Neuronal stem cell (in vitro differentiated cells): ENCODE results near the gene MARCHF3.
"Not testable (repeated sequence)": the region's sequence is repeated elsewhere in the genome, so short reads cannot be mapped to it uniquely, and the experiment has no call there.

Experiments
- DNase-seq: peaks from one replicate; pipeline ENCODE4 v3.0.0-alpha.2; 2013; ENCODE audit warnings: low spot score
- H2AFZ ChIP-seq: one replicate; pipeline ENCODE4 v1.6.1; 2013; ENCODE audit warnings: mild to moderate bottlenecking, low read length, inconsistent platforms
- H2AK5ac ChIP-seq: 2 replicates; pipeline ENCODE4 v1.6.1; 2013; ENCODE audit warnings: low read depth, mild to moderate bottlenecking, inconsistent platforms, low read length, moderate library complexity, mixed read lengths
- H2BK120ac ChIP-seq: 2 replicates; pipeline ENCODE4 v1.6.1; 2013; ENCODE audit warnings: low read depth, mild to moderate bottlenecking, inconsistent platforms, low read length, moderate library complexity, mixed read lengths
- H2BK12ac ChIP-seq: one replicate; pipeline ENCODE4 v1.6.1; 2013; ENCODE audit warnings: low read length, inconsistent platforms
- H2BK15ac ChIP-seq: 2 replicates; pipeline ENCODE4 v1.6.1; 2013; ENCODE audit warnings: mild to moderate bottlenecking, low read length, inconsistent platforms, mixed read lengths
- H2BK5ac ChIP-seq: one replicate; pipeline ENCODE4 v1.6.1; 2013; ENCODE audit warnings: inconsistent platforms, mild to moderate bottlenecking, low read length, moderate library complexity
- H3K14ac ChIP-seq: one replicate; pipeline ENCODE4 v1.6.1; 2013; ENCODE audit warnings: low read length, inconsistent platforms
- H3K18ac ChIP-seq: 2 replicates; pipeline ENCODE4 v1.6.1; 2013; ENCODE audit warnings: low read length, inconsistent platforms
- H3K23ac ChIP-seq: 2 replicates; pipeline ENCODE4 v1.6.1; 2013; ENCODE audit warnings: low read depth, mild to moderate bottlenecking, mixed read lengths, low read length, inconsistent platforms; ENCODE audit not compliant: poor library complexity
- H3K27ac ChIP-seq: replicated peaks from 3 replicates; pipeline ENCODE4 v1.5.1; 2013; ENCODE audit warnings: low read length, inconsistent platforms
- H3K27me3 ChIP-seq, 3 experiments: 2 replicates each; pipeline ENCODE4 v1.6.1; 2013; ENCODE audit warnings: low read length in 3 of 3, mild to moderate bottlenecking in 2 of 3, inconsistent platforms in 1 of 3, low read depth in 1 of 3, mixed read lengths in 1 of 3, moderate library complexity in 1 of 3; ENCODE audit not compliant: control insufficient read depth in 3 of 3, insufficient read depth in 3 of 3
- H3K36me3 ChIP-seq, 2 donors: replicated peaks in 1 of 2; 2 replicates each; pipeline ENCODE4 v1.6.1; 2013; ENCODE audit warnings: low read length in 2 of 2; ENCODE audit not compliant: control insufficient read depth in 2 of 2, insufficient read depth in 2 of 2
- H3K4ac ChIP-seq: 2 replicates; pipeline ENCODE4 v1.6.1; 2013; ENCODE audit warnings: inconsistent platforms, mild to moderate bottlenecking, low read length, moderate library complexity
- H3K4me1 ChIP-seq, 2 donors: 1 replicate in 1 of 2; 2 replicates in 1 of 2; pipeline ENCODE4 v1.6.1; 2013; ENCODE audit warnings: low read length in 2 of 2, low read depth in 1 of 2; ENCODE audit not compliant: control insufficient read depth in 2 of 2, insufficient read depth in 1 of 2
- H3K4me2 ChIP-seq: one replicate; pipeline ENCODE4 v1.6.1; 2013; ENCODE audit warnings: mild to moderate bottlenecking, low read length, inconsistent platforms; ENCODE audit not compliant: insufficient read depth, poor library complexity, severe bottlenecking
- H3K4me3 ChIP-seq, 2 donors: 2 replicates each; pipeline ENCODE4 v1.5.1; 2013; ENCODE audit warnings: low read length in 2 of 2, mild to moderate bottlenecking in 2 of 2, inconsistent platforms in 1 of 2, moderate library complexity in 1 of 2
- H3K79me1 ChIP-seq: one replicate; pipeline ENCODE4 v1.6.1; 2013; ENCODE audit warnings: low read depth, mild to moderate bottlenecking, inconsistent platforms, low read length, moderate library complexity
- H3K9ac ChIP-seq: one replicate; pipeline ENCODE4 v1.6.1; 2013; ENCODE audit warnings: mild to moderate bottlenecking, low read depth, low read length, inconsistent platforms; ENCODE audit not compliant: poor library complexity
- H3K9me3 ChIP-seq, 2 donors: replicated peaks in 1 of 2; 2 replicates each; pipeline versions ENCODE3 to v1.6.1; 2013; ENCODE audit warnings: low read length in 2 of 2, mild to moderate bottlenecking in 2 of 2, inconsistent platforms in 1 of 2, low read depth in 1 of 2, mixed read lengths in 1 of 2, moderate library complexity in 1 of 2; ENCODE audit not compliant: control insufficient read depth in 2 of 2, insufficient read depth in 1 of 2
- H4K8ac ChIP-seq: one replicate; pipeline ENCODE4 v1.6.1; 2013; ENCODE audit warnings: low read depth, mild to moderate bottlenecking, inconsistent platforms, low read length, moderate library complexity
- H4K91ac ChIP-seq: one replicate; pipeline ENCODE4 v1.6.1; 2013; ENCODE audit warnings: low read length, low read depth, mild to moderate bottlenecking, inconsistent platforms; ENCODE audit not compliant: poor library complexity
- WGBS, 2 donors: extraction: QIAGEN DNeasy Blood & Tissue Kit; methylation state at CpG; one replicate each; pipeline ENCODE4 v1.1.7; 2013; ENCODE audit warnings: missing lambda C conversion rate in 2 of 2, mixed read lengths in 1 of 2; ENCODE audit not compliant: insufficient read length in 2 of 2, insufficient replicate concordance in 1 of 2; ENCODE audit errors: extremely low coverage in 2 of 2; 5-methylcytosine and 5-hydroxymethylcytosine counted together

Gene MARCHF3

GRCh38 chr5:126911986-126912385 is 118.4 kb downstream of the MARCHF3 start:
- no peak overlapping the region for H2AFZ ChIP-seq

GRCh38 chr5:126909856-126910255 is 120.5 kb downstream of the MARCHF3 start:
- Histone ChIP-seq H3K4me2 (no peak overlapping the region), H2BK15ac (no peak overlapping the region), H3K4ac (no peak overlapping the region), H3K27me3 (no peaks in the 10 kb centered on the region), H2AFZ (no peak overlapping the region), H3K14ac (no peak overlapping the region), H2AK5ac (no peak overlapping the region), H4K8ac (no peak overlapping the region), H2BK120ac (no peak overlapping the region), H2BK12ac (no peak overlapping the region), H3K4me1 (no peaks in the 10 kb centered on the region), H3K27ac (no peak overlapping the region), H3K9me3 (peaks cover 0 to 9% of the 10 kb centered on the region in 2 donors), H3K9ac (no peak overlapping the region), H4K91ac (no peak overlapping the region), H3K4me3 (no peak overlapping the region), H3K79me1 (no peaks in the 10 kb centered on the region), H3K23ac (no peak overlapping the region), H3K36me3 (peaks cover 0 to 5% of the 10 kb centered on the region in 2 donors), H2BK5ac (no peak overlapping the region), H3K18ac (no peak overlapping the region)
- WGBS, 2 donors = no CpG with 5 or more reads among the region's 2 CpGs
- no peak for DNase-seq

More at GRCh38 chr5:126911986-126912385, 118.4 kb downstream of the MARCHF3 start:
- H3K9ac ChIP-seq = no peak overlapping the region
- no peak overlapping the region for H3K18ac ChIP-seq
- H2BK120ac ChIP-seq = no peak overlapping the region
- no peak overlapping the region for H2BK5ac ChIP-seq
- H4K91ac ChIP-seq = no peak overlapping the region
- no peak overlapping the region for H2AK5ac ChIP-seq
- H3K36me3 ChIP-seq = peaks cover 0 to 5% of the 10 kb centered on the region in 2 donors
- no peaks in the 10 kb centered on the region for H3K79me1 ChIP-seq
- H3K4me1 ChIP-seq = no peaks in the 10 kb centered on the region
- H3K4ac ChIP-seq = no peak overlapping the region
- H3K27me3 ChIP-seq = no peaks in the 10 kb centered on the region
- no peak overlapping the region for H3K14ac ChIP-seq
- no peak overlapping the region for H3K4me2 ChIP-seq
- no peak overlapping the region for H2BK15ac ChIP-seq
- no peak overlapping the region for H4K8ac ChIP-seq
- H3K9me3 ChIP-seq = peaks cover 0 to 9% of the 10 kb centered on the region in 2 donors
- H2BK12ac ChIP-seq = no peak overlapping the region
- H3K27ac ChIP-seq = no peak overlapping the region
- H3K4me3 ChIP-seq = no peak overlapping the region
- WGBS, 2 donors = no CpG with 5 or more reads among the region's 3 CpGs
- no peak for DNase-seq
- no peak overlapping the region for H3K23ac ChIP-seq

- DNase-seq, H2AFZ ChIP-seq, H2BK120ac ChIP-seq, H3K9me3 ChIP-seq, H3K4me2 ChIP-seq, H2AK5ac ChIP-seq, H4K8ac ChIP-seq, H3K4me1 ChIP-seq, H3K4me3 ChIP-seq, H3K9ac ChIP-seq, H3K27me3 ChIP-seq, H3K79me1 ChIP-seq, H2BK12ac ChIP-seq, H3K27ac ChIP-seq, H3K4ac ChIP-seq, H3K18ac ChIP-seq, H3K14ac ChIP-seq, H2BK5ac ChIP-seq, H4K91ac ChIP-seq, H2BK15ac ChIP-seq, H3K23ac ChIP-seq, H3K36me3 ChIP-seq: not testable (repeated sequence)
- no CpG with 5 or more reads among the region's 1 CpG for WGBS, 2 donors
Observed at GRCh38 chr5:126904407-126904806, 126.0 kb downstream of the MARCHF3 start.

- H2AFZ ChIP-seq = no peak overlapping the region
- H3K27me3 ChIP-seq = no peaks in the 10 kb centered on the region
- no peak overlapping the region for H3K9ac ChIP-seq
- no peak overlapping the region for H3K4ac ChIP-seq
- no peak overlapping the region for H4K91ac ChIP-seq
- H3K14ac ChIP-seq = no peak overlapping the region
- no peak overlapping the region for H2BK120ac ChIP-seq
- H3K4me1 ChIP-seq = no peaks in the 10 kb centered on the region
- H3K79me1 ChIP-seq = no peaks in the 10 kb centered on the region
- no peak overlapping the region for H3K18ac ChIP-seq
- H2BK5ac ChIP-seq = no peak overlapping the region
- H3K4me3 ChIP-seq = no peak overlapping the region
- no peak overlapping the region for H4K8ac ChIP-seq
- H3K4me2 ChIP-seq = no peak overlapping the region
- H3K36me3 ChIP-seq = no peaks in the 10 kb centered on the region
- H2AK5ac ChIP-seq = no peak overlapping the region
- no CpG with 5 or more reads among the region's 6 CpGs for WGBS, 2 donors
- no peak for DNase-seq
- H3K23ac ChIP-seq = no peak overlapping the region
- no peak overlapping the region for H3K27ac ChIP-seq
- H3K9me3 ChIP-seq = peaks cover 0 to 4% of the 10 kb centered on the region in 2 donors
- H2BK15ac ChIP-seq = no peak overlapping the region
- no peak overlapping the region for H2BK12ac ChIP-seq
Observed at GRCh38 chr5:126900796-126901195, 129.6 kb downstream of the MARCHF3 start.
